WI38 (cell line): ENCODE results near the gene SH3TC1.

ENCODE experiments used
- H3K4me3 ChIP-seq: 2 replicates; pipeline ENCODE4 v1.5.1; 2011; ENCODE audit warnings: low read depth, mild to moderate bottlenecking, control low read depth, low read length
- TF ChIP-seq, protein P1 (sequence below): IDR thresholded peaks from 2 replicates; pipeline ENCODE4 v1.5.1; 2012; ENCODE audit warnings: low read depth, mild to moderate bottlenecking, control low read depth, low read length

Gene SH3TC1

DNA sequence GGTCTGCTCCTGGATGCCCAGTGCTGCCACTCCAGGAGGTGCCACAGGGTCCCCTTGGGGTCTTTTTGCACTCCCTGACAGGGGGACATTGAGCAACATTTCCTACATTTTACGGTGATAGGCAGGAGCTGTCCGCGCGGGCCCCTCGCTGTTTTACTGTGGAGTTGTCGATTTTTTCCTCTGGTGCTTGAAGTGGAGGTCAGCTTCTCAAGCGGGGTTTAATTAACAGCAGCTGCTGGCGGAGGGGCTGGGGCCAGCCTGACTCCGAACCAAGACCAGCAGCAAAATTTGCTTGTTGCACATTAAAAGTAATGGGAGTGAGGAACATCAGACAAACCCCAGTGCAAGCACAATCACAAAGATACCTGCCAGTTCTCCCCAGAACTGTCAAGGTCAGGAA is 13.2 kb upstream of the SH3TC1 start:
- H3K4me3 ChIP-seq, result no peak overlapping the region
- TF ChIP-seq, protein P1, sequence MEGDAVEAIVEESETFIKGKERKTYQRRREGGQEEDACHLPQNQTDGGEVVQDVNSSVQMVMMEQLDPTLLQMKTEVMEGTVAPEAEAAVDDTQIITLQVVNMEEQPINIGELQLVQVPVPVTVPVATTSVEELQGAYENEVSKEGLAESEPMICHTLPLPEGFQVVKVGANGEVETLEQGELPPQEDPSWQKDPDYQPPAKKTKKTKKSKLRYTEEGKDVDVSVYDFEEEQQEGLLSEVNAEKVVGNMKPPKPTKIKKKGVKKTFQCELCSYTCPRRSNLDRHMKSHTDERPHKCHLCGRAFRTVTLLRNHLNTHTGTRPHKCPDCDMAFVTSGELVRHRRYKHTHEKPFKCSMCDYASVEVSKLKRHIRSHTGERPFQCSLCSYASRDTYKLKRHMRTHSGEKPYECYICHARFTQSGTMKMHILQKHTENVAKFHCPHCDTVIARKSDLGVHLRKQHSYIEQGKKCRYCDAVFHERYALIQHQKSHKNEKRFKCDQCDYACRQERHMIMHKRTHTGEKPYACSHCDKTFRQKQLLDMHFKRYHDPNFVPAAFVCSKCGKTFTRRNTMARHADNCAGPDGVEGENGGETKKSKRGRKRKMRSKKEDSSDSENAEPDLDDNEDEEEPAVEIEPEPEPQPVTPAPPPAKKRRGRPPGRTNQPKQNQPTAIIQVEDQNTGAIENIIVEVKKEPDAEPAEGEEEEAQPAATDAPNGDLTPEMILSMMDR, result no peak

DNA sequence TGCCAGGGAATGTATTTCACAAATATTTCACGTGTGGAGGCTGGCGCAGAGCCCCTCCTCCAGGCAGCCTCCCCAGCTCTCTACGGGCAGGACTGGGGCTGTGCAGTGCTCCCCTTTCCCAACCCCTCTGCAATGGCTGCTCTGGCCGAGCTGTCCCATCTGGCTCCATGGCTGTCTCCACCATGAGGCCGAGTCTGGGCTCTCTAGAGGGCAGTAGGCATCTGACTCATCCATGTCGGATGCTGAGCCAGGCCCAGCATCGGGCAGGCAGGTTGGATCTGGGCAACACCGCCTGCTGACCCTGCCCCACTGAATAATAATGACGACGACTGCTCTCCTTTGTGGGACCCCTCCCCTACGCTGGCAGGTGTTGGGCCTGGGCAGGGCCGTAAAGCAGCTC is 11.0 kb upstream of the SH3TC1 start:
- H3K4me3 ChIP-seq, result no peak overlapping the region
- TF ChIP-seq, protein P1, result no peak

DNA sequence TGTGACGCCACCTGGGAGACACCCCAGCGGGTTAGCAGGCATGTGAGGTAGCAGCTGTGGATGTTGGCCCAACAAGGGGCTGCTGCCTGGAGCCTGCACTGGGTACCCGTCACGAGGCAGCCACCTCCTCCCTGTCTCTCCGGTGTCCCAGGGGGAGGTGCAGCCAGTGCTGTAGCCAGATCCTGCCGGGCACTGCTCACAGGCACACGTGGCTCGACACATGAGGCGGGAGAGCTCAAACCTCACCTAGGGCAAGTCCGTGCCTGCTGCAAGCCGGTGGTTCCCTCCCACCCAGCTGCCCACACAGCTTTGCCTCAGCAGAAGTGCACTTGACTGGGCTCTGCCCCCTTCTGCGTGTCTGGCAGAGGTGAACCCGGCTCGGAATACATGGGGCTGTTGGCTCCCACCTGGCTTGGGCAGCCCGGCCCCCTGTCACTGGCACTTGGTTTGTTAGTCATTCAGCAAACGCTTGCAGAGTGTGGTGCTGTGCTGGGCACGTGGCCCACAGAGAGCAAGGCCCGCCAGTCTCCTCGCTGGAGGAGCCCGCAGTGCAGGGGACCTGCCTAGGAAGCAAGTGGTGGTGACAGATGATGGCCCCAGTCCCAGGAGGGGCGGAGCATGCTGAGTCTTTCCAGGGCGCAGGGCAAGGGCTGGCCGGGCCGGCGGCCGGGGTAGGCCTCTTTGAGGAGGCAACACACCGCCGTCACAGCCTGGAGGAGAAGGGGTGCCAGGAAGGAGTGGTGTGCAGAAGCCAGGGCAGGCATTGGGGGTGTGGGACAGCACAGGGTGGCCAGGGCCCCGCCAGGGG is 10.1 kb upstream of the SH3TC1 start:
- no peak overlapping the region for H3K4me3 ChIP-seq
- TF ChIP-seq, protein P1, result no peak

DNA sequence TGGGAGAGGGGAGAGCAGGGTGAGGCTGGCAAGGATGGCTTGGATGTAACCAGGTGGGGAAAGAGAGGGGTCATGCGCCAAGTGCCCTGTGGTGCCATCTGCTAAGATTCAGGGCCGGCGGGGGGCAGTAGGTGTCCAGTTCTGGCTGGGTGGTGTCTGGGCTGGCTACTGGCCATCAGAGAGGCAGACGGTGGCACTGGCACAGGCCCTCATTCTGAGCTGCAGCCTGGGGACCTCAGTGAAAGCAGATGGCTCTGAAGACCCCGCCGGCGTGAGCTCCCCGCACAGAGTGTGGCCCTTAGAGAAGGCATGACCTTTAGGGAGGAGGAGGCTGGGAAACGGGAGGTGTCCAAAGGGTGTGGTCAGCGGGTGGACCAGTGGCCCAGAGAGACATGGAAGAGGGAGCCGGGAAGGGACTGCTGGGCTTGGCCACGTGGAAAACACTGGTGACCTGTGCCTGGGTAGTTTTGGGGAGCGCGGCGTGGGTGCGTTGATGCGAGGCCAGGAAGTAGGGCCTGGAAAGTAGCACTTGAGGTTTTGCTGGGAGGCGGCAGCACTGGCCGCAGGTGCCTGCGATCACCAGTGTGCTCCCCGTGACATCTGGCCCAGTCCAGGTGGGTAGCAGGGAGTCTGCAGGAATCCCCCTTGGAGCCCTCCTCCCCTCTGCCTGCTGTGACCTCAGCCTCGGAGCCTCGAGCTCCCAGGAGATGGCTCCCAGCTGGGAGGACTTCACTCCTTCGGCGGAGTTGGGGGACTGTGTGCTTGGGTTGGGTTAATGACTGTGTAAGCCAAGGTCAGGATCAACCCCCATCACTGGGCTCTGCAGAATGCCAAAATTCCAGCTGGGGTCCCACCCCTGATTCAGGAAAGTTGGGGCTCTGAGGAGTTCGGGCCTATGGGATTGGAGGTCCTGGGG is 9.3 kb upstream of the SH3TC1 start:
- TF ChIP-seq, protein P1, result no peak
- H3K4me3 ChIP-seq, result no peak overlapping the region

DNA sequence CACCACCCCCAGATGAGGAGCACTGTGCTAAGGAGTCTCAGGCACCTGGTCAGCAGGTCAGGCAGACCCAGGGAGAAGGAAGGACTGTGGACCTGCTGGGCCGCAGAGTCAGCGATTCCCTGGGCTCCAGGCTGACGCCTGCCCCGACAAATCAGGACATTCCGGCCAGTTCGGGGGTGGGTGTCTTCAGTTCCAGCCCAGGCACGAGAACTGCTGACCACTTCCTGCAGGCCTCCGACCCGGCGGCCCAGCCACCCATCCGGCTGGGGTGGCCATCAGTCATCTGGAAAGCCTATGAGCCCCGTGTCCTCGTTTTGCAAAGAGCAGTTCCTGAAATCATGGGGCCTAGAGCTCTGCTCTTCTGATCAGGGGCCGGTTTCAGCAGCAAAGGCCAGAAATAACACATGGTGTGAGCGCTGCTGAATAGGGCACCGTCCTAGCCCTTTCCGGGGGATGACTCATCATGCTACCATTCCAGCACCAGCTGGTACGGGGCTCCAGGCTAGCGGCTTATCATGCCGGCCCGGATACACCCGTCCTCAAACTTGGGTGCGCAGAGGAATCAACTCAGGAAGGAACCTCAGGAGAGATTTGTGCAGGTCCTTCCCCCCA is 7.8 kb upstream of the SH3TC1 start:
- no peak overlapping the region for H3K4me3 ChIP-seq
- TF ChIP-seq, protein P1, result no peak

DNA sequence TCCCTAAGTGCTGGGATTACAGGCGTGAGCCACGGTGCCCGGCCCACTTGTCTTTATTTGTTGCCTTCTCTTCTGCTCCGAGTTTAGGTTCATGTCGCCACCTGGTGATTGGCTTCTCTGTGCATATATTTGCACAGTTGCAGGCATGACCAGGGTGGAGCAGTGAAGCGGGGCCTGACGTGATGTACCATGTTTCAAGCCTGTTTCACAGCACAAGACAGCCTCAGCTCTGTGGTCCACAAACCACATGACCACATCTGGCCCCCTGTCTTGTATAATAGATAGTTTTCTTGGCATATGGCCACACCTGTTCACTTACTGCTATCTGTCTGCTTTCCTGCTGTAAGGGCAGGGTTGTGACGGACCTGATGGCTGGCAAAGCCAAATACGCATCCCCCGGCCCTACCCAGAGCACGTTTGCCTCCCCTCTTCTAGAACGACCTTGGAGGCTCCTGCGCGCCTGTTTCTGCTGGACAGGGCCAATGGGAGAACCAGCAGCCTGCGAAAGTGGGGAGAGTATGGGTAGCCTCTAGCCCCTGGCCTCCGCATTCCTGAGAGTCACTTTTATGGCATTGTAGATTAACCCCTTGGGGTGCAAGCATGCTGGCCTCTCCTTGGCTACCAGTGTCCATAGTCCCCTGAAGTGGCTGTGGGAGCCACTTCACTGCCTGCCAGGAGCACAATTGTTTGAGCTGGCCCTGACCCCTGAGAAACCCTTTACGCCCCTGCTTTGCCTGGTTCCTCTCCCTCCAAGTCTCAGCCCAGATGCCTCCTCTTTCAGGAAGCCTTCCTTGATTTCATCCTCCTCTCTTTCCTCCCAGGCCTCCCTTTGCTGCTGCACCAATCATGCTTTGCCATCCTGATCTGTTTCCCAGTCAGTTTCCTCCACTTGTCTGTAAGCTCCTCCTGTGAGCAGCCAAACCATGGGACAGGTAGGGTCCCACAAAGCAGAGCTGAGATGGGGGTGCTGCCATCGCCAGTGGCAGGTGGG is 6.0 kb upstream of the SH3TC1 start:
- TF ChIP-seq, protein P1, result no peak
- no peak overlapping the region for H3K4me3 ChIP-seq
